ENCODE data around the gene PDCD2L. TPM values are rescaled to one million over a fixed set of nuclear protein-coding genes. Genes with fewer than 3 reads are reported as not detected.

The PDCD2L gene
- total and polyA plus RNA-seq, 10 of the 15 experiments (the other 5 are each of a cell fraction or from before 2014, with no cell fraction given) = 7.2 to 41.3 (median 26.9) TPM

DNA sequence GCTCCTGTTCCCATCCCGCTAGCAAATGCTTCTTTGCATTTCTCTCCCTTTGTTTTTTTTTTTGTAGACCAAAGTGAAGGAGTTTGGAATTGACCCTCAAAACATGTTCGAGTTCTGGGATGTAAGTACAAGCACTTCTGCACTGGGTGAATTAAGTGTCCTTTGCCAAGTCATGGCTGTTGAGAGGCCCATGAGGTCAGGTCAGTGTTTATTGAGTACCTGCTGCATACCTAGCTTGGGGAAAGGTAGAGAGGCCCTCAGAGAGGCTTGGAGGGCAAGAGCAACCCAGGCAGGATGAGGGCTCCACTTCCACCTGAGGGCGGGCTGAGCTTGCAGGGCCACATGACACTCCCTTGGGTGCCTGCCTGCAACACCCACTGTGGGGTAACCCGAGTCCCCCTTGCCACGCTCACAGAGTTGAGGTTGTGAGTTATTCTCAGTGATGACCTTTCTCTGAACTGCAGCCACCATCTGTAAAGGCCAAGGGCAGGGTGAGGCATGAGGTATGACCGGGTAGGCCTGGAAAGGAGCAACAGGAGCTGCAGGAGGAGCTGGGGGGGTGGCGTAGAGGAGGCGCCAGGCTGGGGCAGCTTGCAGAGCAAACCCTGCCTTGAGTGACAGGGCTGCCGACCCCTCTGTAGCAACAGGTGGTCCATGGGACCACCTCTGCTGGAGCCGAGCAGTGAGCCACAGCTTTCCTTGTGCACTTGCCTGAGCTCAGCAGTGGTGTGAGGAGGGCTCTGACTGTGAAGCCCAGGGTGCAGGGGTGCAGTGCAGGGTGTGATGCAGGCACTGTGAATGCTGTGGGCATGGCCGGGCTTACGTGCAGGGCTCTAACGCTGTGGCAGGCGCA is 22.6 kb upstream of the PDCD2L start:
- Histone ChIP-seq H4K20me1 (ENCODE audit: control insufficient read depth, insufficient read depth) (no peaks in the 10 kb centered on the region; the same call in 1 of the 2 replicates), H3K9me3 (replicated peaks; ENCODE audit: control insufficient read depth, insufficient read depth, low read length) (no peaks in the 10 kb centered on the region), H3K4me2 (ENCODE audit: control insufficient read depth, insufficient read depth) (no peak overlapping the region), H2AFZ (ENCODE audit: control insufficient read depth, low read depth, low read length) (no peak overlapping the region), H3K4me3 (no peak overlapping the region), H3K9ac (ENCODE audit: control insufficient read depth, insufficient read depth, low read length) (no peak overlapping the region), H3K27ac (ENCODE audit: control insufficient read depth, insufficient read depth) (no peak overlapping the region), H3K36me3 (ENCODE audit: control insufficient read depth in 2 of 2, insufficient read depth in 2 of 2, low read length in 1 of 2) (peaks cover 66 to 73% of the 10 kb centered on the region in 2 experiments), H3K4me1 (ENCODE audit: control insufficient read depth, insufficient read depth, low read length) (no peaks in the 10 kb centered on the region), H3K79me2 (ENCODE audit: control insufficient read depth, insufficient read depth, low read length) (no peaks in the 10 kb centered on the region), H3K27me3 (replicated peaks in 1 of 2; ENCODE audit: control insufficient read depth in 2 of 2, insufficient read depth in 2 of 2, low read length in 1 of 2) (no peaks in the 10 kb centered on the region)
- ChIA-PET SMC1A (ENCODE audit: uncharacterized antibody, unreplicated experiment) (no interaction called here), RAD21 (ENCODE audit: unreplicated experiment) (no interaction called here), POLR2A (no interaction called here), CTCF (no interaction called here)
- ATAC-seq = no peak
- intact Hi-C loops (cut with micrococcal nuclease; ENCODE audit: unreplicated experiment) = no loop called here
- no peak for FAIRE-seq
- DNase-seq (ENCODE audit: low read depth, low spot score) = no peak
- in situ Hi-C loops (cut with MboI) = no loop called here
- no TSS peak for BruUV-seq (replicated peaks)
- 90% methylated on average over 14 of the region's 14 CpGs for WGBS (ENCODE audit: insufficient coverage, insufficient replicate concordance, low lambda C conversion rate, missing lambda C conversion rate)
- TF ChIP-seq SIX5 (IDR thresholded peaks at IDR 0.05; ENCODE audit: low read depth, low read length, severe bottlenecking) (no peak), KAT2A (conservative IDR thresholded peaks at IDR 0.05; ENCODE audit: control insufficient read depth, low read depth, low read length) (no peak), JUND (IDR thresholded peaks at IDR 0.05; ENCODE audit: low read depth, low read length) (no peak), HCFC1 (IDR thresholded peaks at IDR 0.05; ENCODE audit: low read length) (no peak), MYC (IDR thresholded peaks at IDR 0.05; ENCODE audit: insufficient read depth, insufficient read length, insufficient replicate concordance, low read length, severe bottlenecking) (no peak), PAX8 (IDR thresholded peaks at IDR 0.05) (no peak), ZNF207 (IDR thresholded peaks at IDR 0.05; ENCODE audit: borderline replicate concordance) (no peak), NR2C2 (IDR thresholded peaks at IDR 0.05; ENCODE audit: borderline replicate concordance, control insufficient read depth, insufficient read length, low read depth) (no peak), MYB (IDR thresholded peaks at IDR 0.05; ENCODE audit: borderline replicate concordance, low read depth, low read length) (no peak)
- TF ChIP-seq, protein P1, sequence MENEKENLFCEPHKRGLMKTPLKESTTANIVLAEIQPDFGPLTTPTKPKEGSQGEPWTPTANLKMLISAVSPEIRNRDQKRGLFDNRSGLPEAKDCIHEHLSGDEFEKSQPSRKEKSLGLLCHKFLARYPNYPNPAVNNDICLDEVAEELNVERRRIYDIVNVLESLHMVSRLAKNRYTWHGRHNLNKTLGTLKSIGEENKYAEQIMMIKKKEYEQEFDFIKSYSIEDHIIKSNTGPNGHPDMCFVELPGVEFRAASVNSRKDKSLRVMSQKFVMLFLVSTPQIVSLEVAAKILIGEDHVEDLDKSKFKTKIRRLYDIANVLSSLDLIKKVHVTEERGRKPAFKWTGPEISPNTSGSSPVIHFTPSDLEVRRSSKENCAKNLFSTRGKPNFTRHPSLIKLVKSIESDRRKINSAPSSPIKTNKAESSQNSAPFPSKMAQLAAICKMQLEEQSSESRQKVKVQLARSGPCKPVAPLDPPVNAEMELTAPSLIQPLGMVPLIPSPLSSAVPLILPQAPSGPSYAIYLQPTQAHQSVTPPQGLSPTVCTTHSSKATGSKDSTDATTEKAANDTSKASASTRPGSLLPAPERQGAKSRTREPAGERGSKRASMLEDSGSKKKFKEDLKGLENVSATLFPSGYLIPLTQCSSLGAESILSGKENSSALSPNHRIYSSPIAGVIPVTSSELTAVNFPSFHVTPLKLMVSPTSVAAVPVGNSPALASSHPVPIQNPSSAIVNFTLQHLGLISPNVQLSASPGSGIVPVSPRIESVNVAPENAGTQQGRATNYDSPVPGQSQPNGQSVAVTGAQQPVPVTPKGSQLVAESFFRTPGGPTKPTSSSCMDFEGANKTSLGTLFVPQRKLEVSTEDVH (IDR thresholded peaks at IDR 0.05; ENCODE audit: low read depth, partially characterized antibody) = no peak
- TF ChIP-seq, protein P2, sequence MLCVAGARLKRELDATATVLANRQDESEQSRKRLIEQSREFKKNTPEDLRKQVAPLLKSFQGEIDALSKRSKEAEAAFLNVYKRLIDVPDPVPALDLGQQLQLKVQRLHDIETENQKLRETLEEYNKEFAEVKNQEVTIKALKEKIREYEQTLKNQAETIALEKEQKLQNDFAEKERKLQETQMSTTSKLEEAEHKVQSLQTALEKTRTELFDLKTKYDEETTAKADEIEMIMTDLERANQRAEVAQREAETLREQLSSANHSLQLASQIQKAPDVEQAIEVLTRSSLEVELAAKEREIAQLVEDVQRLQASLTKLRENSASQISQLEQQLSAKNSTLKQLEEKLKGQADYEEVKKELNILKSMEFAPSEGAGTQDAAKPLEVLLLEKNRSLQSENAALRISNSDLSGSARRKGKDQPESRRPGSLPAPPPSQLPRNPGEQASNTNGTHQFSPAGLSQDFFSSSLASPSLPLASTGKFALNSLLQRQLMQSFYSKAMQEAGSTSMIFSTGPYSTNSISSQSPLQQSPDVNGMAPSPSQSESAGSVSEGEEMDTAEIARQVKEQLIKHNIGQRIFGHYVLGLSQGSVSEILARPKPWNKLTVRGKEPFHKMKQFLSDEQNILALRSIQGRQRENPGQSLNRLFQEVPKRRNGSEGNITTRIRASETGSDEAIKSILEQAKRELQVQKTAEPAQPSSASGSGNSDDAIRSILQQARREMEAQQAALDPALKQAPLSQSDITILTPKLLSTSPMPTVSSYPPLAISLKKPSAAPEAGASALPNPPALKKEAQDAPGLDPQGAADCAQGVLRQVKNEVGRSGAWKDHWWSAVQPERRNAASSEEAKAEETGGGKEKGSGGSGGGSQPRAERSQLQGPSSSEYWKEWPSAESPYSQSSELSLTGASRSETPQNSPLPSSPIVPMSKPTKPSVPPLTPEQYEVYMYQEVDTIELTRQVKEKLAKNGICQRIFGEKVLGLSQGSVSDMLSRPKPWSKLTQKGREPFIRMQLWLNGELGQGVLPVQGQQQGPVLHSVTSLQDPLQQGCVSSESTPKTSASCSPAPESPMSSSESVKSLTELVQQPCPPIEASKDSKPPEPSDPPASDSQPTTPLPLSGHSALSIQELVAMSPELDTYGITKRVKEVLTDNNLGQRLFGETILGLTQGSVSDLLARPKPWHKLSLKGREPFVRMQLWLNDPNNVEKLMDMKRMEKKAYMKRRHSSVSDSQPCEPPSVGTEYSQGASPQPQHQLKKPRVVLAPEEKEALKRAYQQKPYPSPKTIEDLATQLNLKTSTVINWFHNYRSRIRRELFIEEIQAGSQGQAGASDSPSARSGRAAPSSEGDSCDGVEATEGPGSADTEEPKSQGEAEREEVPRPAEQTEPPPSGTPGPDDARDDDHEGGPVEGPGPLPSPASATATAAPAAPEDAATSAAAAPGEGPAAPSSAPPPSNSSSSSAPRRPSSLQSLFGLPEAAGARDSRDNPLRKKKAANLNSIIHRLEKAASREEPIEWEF (IDR thresholded peaks at IDR 0.05; ENCODE audit: insufficient replicate concordance, low read depth, low read length) = no peak
